ENCODE measurements around the gene FNDC3B.

Gene FNDC3B

GRCh38 chr3:172407872-172408271 is 368.5 kb downstream of the FNDC3B start:
- TF ChIP-seq POLR2AphosphoS5 (IDR thresholded peaks at IDR 0.05; ENCODE audit: low read depth, low read length): no peak
- TF ChIP-seq TAF1 (IDR thresholded peaks at IDR 0.05; ENCODE audit: borderline replicate concordance, low read depth, low read length): no peak
- TF ChIP-seq POLR2A (IDR thresholded peaks at IDR 0.05; ENCODE audit: low read depth, low read length): no peak
- DNase-seq (ENCODE audit: insufficient read length) (no peak), FAIRE-seq (no peak)

- FAIRE-seq (no peak), DNase-seq (ENCODE audit: insufficient read length) (no peak)
- TF ChIP-seq TAF1 (IDR thresholded peaks at IDR 0.05; ENCODE audit: borderline replicate concordance, low read depth, low read length) (no peak), POLR2A (IDR thresholded peaks at IDR 0.05; ENCODE audit: low read depth, low read length) (no peak), POLR2AphosphoS5 (IDR thresholded peaks at IDR 0.05; ENCODE audit: low read depth, low read length) (no peak)
These were observed 371.5 kb downstream of the FNDC3B start for GRCh38 chr3:172410702-172411477.

DNA sequence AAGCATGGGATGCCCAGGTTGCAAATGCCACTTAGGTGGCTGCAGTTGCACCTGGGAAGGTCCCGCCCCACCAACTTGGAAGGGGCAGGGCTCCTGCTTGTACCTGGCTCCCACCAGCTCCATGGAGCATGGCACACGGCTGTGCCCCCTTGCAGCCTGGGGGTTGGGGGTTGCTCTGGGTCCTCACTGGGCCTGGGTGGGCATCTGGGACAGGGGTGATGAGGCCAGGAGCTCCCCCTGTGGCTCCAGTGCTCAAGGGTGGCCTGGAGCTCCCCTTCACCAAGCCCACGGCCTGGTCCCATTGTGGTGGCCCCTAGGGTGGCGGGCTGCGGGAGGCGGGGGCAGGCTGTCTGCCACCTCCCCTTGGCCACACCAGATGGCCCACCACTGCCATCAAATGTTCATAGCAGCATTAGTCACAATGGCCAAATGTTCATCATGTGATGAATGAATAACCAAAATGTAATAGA is 372.1 kb downstream of the FNDC3B start:
- no peak for TF ChIP-seq POLR2A (IDR thresholded peaks at IDR 0.05; ENCODE audit: low read depth, low read length)
- TF ChIP-seq TAF1 (IDR thresholded peaks at IDR 0.05; ENCODE audit: borderline replicate concordance, low read depth, low read length): no peak
- no peak for TF ChIP-seq POLR2AphosphoS5 (IDR thresholded peaks at IDR 0.05; ENCODE audit: low read depth, low read length)
- DNase-seq (ENCODE audit: insufficient read length) (no peak), FAIRE-seq (no peak)

- DNase-seq (ENCODE audit: insufficient read length) (no peak), FAIRE-seq (no peak)
- TF ChIP-seq POLR2A (IDR thresholded peaks at IDR 0.05; ENCODE audit: low read depth, low read length) (no peak), POLR2AphosphoS5 (IDR thresholded peaks at IDR 0.05; ENCODE audit: low read depth, low read length) (no peak), TAF1 (IDR thresholded peaks at IDR 0.05; ENCODE audit: borderline replicate concordance, low read depth, low read length) (no peak)
These were observed 375.9 kb downstream of the FNDC3B start for GRCh38 chr3:172415323-172415722.

- no peak for TF ChIP-seq TAF1 (IDR thresholded peaks at IDR 0.05; ENCODE audit: borderline replicate concordance, low read depth, low read length)
- no peak for TF ChIP-seq POLR2AphosphoS5 (IDR thresholded peaks at IDR 0.05; ENCODE audit: low read depth, low read length)
- no peak for TF ChIP-seq POLR2A (IDR thresholded peaks at IDR 0.05; ENCODE audit: low read depth, low read length)
- DNase-seq (ENCODE audit: insufficient read length) (no peak), FAIRE-seq (no peak)
These were observed 398.3 kb downstream of the FNDC3B start for GRCh38 chr3:172437713-172438112.

DNA sequence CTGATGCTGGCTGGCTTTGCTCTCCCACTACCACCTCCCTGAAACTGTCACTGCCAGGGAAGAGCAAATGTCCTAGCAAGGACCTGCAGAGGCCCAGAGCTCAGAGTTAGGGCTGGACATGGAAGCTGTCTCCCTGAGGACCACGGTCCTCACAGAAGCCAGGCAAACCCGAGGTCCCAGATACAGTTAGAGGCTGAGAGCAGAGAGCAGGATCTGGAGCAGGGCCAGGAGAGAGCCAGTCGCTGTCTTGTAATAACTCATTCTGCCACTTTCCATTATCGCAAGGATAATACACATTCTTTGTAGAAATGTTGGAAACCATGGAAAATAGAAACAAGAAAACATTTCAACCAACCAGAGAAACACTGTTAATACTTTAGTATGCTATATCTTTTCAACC is 398.8 kb downstream of the FNDC3B start:
- TF ChIP-seq POLR2A (IDR thresholded peaks at IDR 0.05; ENCODE audit: low read depth, low read length) (no peak), POLR2AphosphoS5 (IDR thresholded peaks at IDR 0.05; ENCODE audit: low read depth, low read length) (no peak), TAF1 (IDR thresholded peaks at IDR 0.05; ENCODE audit: borderline replicate concordance, low read depth, low read length) (no peak)
- FAIRE-seq (no peak), DNase-seq (ENCODE audit: insufficient read length) (no peak)

DNA sequence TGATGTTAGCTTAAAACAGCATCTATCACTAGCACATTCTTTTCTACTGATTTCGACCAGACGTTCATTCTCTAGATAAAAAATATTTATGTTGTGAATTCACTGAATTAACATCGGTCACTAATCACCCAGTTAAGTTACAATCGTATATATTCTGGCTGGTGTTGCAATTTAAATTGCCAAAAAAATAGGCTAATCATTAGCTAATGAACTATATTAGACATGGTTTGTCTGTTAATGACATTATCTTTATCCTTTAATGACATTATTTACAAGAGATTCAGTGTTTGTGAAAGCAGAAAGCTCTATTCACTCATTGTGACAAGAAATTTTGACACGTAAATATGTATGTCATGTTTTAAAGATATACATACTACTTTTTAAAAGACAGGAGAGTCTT is 402.2 kb downstream of the FNDC3B start:
- TF ChIP-seq POLR2A (IDR thresholded peaks at IDR 0.05; ENCODE audit: low read depth, low read length) (no peak), TAF1 (IDR thresholded peaks at IDR 0.05; ENCODE audit: borderline replicate concordance, low read depth, low read length) (no peak), POLR2AphosphoS5 (IDR thresholded peaks at IDR 0.05; ENCODE audit: low read depth, low read length) (no peak)
- no peak for DNase-seq (ENCODE audit: insufficient read length)
- FAIRE-seq: no peak

- FAIRE-seq (no peak), DNase-seq (ENCODE audit: insufficient read length) (no peak)
- TF ChIP-seq POLR2A (IDR thresholded peaks at IDR 0.05; ENCODE audit: low read depth, low read length) (no peak), TAF1 (IDR thresholded peaks at IDR 0.05; ENCODE audit: borderline replicate concordance, low read depth, low read length) (no peak)
These were observed 403.2 kb downstream of the FNDC3B start for GRCh38 chr3:172442606-172443005.

DNA sequence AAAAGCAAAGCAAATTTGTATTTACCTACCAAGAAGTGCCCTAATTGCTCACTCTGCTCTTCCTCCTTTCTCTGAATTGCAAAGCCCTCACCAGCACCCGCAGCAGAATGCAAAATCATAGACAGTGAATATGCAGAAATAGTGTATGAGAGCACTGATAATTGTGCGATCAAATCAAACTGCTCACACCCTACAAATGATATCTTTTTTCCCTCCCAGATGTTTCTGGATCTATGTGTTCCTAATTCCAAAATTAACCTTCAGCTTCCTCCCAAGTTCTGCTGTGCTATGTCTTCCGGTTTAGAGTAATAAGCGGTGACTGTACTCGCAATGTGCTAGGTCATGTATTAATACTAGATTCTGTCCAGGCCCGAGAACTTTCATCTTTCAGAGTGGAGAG is 405.4 kb downstream of the FNDC3B start:
- FAIRE-seq (no peak), DNase-seq (ENCODE audit: insufficient read length) (no peak)
- no peak for TF ChIP-seq POLR2A (IDR thresholded peaks at IDR 0.05; ENCODE audit: low read depth, low read length)
- no peak for TF ChIP-seq POLR2AphosphoS5 (IDR thresholded peaks at IDR 0.05; ENCODE audit: low read depth, low read length)
- no peak for TF ChIP-seq TAF1 (IDR thresholded peaks at IDR 0.05; ENCODE audit: borderline replicate concordance, low read depth, low read length)

DNA sequence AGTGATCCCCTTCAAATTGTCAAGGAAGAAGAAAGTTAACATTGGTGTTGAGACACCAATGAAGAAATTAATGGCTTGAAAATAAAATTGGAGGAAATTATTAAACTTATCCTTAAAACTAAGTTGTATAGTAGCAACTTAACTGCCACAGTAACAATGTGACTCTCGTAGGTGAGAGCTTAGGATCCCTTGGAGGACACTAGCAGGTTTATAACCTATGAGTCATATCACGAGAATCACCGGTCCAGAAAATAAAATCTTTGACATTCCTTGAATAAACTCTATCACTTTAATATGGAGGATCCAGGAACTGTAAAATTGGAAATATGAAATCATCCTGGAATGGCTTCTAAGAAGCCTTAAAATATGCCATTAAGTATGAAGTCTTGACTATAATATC is 406.8 kb downstream of the FNDC3B start:
- DNase-seq (ENCODE audit: insufficient read length): no peak
- TF ChIP-seq POLR2A (IDR thresholded peaks at IDR 0.05; ENCODE audit: low read depth, low read length) (no peak), POLR2AphosphoS5 (IDR thresholded peaks at IDR 0.05; ENCODE audit: low read depth, low read length) (no peak), TAF1 (IDR thresholded peaks at IDR 0.05; ENCODE audit: borderline replicate concordance, low read depth, low read length) (no peak)
- FAIRE-seq: no peak

DNA sequence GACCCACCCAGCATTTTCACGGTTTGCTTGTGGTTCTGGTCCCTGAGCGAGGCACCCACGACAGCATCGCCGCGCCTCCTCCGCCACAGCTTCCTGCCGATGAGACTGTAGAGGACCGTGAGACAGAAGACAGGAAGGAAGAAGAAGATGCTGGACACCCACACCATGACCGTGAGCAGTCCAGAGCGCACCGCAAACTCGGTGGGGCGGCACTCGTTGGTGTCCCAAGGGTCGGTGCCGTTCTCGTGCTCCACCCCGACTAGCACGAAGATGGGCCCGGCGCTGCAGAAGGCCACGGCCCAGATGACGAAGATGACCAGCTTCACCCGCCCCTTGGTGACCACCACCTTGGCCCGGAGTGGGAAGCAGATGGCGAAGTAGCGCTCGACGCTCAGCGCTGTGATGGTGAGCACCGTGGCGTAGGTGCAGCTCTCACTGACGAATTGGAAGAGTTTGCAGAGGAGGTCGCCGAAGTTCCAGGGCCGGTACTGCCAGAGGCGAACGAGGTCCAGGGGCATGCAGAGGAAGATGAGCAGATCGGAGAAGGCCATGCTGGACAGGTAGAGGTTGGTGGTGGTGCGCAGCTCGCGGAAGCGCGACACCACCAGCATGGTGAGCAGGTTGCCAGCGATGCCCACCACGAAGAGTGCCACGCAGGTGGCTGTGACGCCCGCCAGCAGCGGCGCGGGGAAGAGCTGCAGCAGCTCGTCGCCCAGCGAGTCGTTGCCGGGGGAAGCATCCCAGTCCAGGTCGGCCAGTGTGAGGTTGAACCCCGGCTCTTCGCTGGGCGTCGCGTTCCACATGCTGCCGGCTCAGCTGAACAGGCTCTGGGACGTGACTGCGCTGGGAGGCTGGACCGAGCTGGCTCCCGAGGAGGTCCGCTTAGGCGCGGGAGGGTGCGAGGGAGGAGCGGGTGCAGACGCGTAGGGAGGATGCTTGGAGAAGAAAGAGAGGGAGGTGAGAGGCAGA is 408.5 kb downstream of the FNDC3B start, which contains the start of gene GHSR:
Gene GHSR (minus strand): TSS at position 846 of the 969 bp plus-strand sequence. CDS start 43 bp downstream, at position 803.
- FAIRE-seq: no peak
- no peak for TF ChIP-seq POLR2AphosphoS5 (IDR thresholded peaks at IDR 0.05; ENCODE audit: low read depth, low read length)
- no peak for TF ChIP-seq POLR2A (IDR thresholded peaks at IDR 0.05; ENCODE audit: low read depth, low read length)
- TF ChIP-seq TAF1 (IDR thresholded peaks at IDR 0.05; ENCODE audit: borderline replicate concordance, low read depth, low read length): no peak
- no peak for DNase-seq (ENCODE audit: insufficient read length)

Measured in GM12892 (cell line).